GM13977 (cell line): ENCODE results near the gene MYBPC2.
"Not testable (repeated sequence)": the region's sequence is repeated elsewhere in the genome, so short reads cannot be mapped to it uniquely, and the experiment has no call there.

Experiments used
- DNase-seq: peaks from one replicate; pipeline ENCODE4 v3.0.0; 2012; ENCODE audit warnings: low spot score
- in situ Hi-C: fragments of 300-500 bp; cut with MboI; formaldehyde crosslinking; loops from one replicate; pipeline ENCODE4 v1.12.0; 2022; ENCODE audit warnings: low sequenced_read_pairs, low pct_unique_long_range_greater_than_20kb, mixed read lengths, inconsistent platforms; ENCODE audit not compliant: unreplicated experiment
- TF ChIP-seq, protein P1 (sequence below): IDR thresholded peaks from 2 replicates; pipeline ENCODE4 v1.5.1; 2012; ENCODE audit warnings: mild to moderate bottlenecking, control low read depth; ENCODE audit not compliant: insufficient read depth; ENCODE audit errors: extremely low read depth, missing control alignments

Gene MYBPC2

DNA sequence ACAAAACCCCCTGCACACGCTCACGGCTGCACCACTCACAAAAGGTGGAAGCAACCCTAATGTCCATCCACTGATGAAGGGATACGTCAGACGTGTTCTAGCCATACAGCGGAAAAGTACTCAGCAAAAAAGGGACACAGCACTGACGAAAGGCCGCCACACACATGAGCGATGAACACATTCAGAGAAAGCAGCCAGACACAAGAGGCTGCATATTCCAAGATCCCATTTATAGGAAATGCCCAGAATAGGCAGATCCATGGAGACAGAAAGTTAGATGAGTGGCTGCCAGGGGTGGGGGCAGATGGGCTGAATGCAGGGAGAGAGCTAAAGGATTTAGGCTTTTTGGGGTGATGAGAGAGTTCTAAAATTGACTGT, 44.8 kb upstream of the MYBPC2 start:
- TF ChIP-seq, protein P1, sequence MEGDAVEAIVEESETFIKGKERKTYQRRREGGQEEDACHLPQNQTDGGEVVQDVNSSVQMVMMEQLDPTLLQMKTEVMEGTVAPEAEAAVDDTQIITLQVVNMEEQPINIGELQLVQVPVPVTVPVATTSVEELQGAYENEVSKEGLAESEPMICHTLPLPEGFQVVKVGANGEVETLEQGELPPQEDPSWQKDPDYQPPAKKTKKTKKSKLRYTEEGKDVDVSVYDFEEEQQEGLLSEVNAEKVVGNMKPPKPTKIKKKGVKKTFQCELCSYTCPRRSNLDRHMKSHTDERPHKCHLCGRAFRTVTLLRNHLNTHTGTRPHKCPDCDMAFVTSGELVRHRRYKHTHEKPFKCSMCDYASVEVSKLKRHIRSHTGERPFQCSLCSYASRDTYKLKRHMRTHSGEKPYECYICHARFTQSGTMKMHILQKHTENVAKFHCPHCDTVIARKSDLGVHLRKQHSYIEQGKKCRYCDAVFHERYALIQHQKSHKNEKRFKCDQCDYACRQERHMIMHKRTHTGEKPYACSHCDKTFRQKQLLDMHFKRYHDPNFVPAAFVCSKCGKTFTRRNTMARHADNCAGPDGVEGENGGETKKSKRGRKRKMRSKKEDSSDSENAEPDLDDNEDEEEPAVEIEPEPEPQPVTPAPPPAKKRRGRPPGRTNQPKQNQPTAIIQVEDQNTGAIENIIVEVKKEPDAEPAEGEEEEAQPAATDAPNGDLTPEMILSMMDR, result no peak
- DNase-seq, result no peak
- in situ Hi-C loops, result no loop called here

DNA sequence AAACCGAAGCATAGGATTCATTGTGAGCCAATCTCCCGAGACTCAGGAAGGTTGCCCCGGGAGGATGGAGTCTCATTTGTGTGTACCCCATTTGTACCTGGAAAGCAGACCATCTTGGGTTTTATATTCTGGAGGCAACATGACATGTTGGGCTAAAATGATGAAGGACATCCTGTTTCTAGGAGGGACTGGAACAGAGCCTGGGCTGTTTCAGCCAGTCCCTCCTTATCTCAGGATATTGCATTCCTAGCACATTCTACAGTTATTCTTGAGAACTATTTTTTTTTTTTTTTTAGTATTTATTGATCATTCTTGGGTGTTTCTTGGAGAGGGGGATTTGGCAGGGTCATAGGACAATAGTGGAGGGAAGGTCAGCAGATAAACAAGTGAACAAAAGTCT, 42.4 kb upstream of the MYBPC2 start:
- in situ Hi-C loops, DNase-seq: not testable (repeated sequence)

DNA sequence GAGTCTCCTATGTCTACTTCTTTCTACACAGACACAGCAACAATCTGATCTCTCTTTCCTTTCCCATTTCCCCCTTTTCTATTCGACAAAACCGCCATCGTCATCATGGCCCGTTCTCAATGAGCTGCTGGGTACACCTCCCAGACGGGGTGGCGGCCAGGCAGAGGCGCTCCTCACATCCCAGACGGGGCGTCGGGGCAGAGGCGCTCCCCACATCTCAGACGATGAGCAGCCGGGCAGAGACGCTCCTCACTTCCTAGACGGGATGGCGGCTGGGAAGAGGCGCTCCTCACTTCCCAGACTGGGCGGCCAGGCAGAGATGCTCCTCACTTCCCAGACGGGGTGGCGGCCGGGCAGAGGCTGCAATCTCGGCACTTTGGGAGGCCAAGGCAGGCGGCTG, 41.7 kb upstream of the MYBPC2 start:
- in situ Hi-C loops, DNase-seq: not testable (repeated sequence)

DNA sequence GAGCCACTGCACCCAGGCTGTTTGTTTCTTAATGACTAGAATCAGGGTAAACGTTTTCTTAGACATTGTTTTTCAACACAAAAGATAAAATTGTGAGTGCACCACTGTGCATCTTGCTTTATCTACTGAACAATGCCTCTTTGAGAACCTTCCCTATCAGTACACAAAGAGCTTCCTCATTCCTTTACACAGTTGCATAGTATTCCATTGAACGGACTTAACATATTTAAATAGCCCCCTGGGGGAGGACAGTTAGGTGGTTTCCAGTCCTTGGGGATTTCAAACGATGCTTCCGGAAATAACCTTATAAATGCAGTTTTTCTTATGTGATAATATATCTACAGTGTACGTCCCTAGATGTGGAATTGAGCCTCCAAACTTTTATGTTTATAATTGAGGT, 39.9 kb upstream of the MYBPC2 start:
- in situ Hi-C loops, result no loop called here

DNA sequence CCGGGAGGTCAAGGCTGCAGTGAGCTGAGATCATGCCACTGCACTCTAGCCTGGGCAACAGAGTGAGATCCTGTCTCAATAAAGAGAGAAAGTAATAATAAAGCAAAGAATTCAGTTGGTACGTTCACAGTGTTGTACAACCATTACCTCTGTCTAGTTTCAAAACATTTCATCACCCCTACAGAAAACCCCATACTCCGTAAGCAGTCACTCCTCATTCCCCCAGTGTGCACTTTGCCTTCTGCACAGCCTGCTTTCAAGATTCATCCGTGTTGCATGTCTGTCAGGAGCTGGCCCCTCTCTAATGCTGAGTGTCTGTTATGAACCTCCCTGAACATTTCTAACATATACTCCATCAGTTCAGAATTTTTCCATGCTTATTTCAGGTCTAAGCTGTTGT, 39.1 kb upstream of the MYBPC2 start:
- DNase-seq, result no peak
- TF ChIP-seq, protein P1, result no peak
- in situ Hi-C loops, result no loop called here

More for the DNA sequence above, 39.9 kb upstream of the MYBPC2 start:
- DNase-seq, result no peak
- TF ChIP-seq, protein P1, result no peak

DNA sequence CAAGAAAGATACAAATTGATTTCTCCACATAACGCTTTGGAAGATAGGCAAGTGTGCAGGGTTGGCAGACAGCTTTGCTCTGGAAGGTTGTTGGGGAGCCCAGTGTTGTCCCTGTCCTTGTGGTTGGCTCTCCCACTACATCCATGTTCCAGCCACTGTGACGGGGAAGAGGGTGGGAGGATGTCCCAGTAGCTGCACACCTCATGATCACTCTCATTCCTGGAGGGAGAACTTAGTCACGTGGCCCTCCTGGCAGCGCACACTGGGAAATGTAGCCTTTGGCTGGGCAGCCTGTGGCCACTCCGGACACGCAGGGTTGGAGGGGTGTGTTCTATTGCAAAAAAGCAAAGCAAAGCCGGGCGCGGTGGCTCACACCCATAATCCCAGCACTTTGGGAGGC, 38.7 kb upstream of the MYBPC2 start:
- in situ Hi-C loops, result no loop called here
- TF ChIP-seq, protein P1, result no peak
- DNase-seq, result no peak

DNA sequence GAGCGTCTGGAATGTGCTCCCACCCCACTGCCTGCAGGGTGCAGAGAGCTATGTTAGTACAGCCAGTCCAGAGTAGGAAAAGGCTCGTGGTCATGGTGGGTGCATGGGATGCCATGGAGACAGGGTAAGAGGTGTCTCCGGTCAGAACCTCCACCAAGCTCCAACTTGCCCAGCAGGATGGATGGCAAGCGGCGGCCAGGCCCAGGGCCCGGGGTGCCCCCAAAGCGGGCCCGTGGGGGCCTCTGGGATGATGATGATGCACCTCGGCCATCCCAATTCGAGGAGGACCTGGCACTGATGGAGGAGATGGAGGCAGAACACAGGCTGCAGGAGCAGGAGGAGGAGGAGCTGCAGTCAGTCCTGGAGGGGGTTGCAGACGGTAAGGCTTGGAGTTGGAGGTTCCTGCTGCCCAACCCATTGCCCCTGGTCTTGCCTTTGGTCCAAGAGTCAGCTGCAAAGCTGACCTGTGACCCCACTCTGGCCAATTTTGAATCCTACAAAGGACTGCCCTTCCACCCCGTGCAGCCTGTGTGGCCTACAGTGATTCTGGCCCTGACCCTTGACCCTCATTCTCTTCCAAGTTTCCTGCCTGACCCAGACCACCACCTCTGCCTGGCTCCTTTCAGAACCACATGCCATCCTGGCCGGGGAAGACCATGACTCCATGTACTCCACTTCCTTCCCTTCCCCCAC, 33.9 kb upstream of the MYBPC2 start:
- in situ Hi-C loops, result no loop called here
- DNase-seq, result no peak
- TF ChIP-seq, protein P1, result no peak

DNA sequence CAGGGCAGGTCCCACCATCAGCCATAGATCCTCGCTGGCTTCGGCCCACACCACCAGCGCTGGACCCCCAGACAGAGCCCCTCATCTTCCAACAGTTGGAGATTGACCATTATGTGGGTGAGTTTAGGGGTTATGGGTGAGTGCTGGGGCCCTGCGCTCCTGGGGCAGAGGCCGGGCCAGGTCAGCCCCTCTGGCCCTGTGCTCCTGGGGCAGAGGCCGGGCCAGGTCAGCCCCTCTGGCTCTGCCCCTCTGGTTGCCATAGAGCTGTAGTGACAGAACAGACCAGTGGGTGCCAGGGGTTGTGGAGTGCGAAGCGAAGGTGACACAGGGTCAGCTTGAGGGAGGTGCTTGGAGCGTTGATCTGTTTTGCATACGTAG, 33.3 kb upstream of the MYBPC2 start:
- DNase-seq, result no peak
- TF ChIP-seq, protein P1, result no peak
- in situ Hi-C loops, result no loop called here
